ENCODE results near the gene PANK3. TPM values are rescaled to one million over a fixed set of nuclear protein-coding genes. Genes with fewer than 3 reads are reported as not detected.
"Not testable (repeated sequence)": the region's sequence is repeated elsewhere in the genome, so short reads cannot be mapped to it uniquely, and the experiment has no call there.

PANK3 gene
- total RNA-seq, 4 donors from 2014 or later, result 30.6 to 43.0 (median 35.3) TPM

GRCh38 chr5:168553377-168554130 is 25.6 kb downstream of the PANK3 start:
- TF ChIP-seq EP300 (IDR thresholded peaks at IDR 0.05) (no peak), POLR2A (IDR thresholded peaks at IDR 0.05) (no peak), POLR2AphosphoS5 (IDR thresholded peaks at IDR 0.05) (no peak)
- TF ChIP-seq, protein P1, sequence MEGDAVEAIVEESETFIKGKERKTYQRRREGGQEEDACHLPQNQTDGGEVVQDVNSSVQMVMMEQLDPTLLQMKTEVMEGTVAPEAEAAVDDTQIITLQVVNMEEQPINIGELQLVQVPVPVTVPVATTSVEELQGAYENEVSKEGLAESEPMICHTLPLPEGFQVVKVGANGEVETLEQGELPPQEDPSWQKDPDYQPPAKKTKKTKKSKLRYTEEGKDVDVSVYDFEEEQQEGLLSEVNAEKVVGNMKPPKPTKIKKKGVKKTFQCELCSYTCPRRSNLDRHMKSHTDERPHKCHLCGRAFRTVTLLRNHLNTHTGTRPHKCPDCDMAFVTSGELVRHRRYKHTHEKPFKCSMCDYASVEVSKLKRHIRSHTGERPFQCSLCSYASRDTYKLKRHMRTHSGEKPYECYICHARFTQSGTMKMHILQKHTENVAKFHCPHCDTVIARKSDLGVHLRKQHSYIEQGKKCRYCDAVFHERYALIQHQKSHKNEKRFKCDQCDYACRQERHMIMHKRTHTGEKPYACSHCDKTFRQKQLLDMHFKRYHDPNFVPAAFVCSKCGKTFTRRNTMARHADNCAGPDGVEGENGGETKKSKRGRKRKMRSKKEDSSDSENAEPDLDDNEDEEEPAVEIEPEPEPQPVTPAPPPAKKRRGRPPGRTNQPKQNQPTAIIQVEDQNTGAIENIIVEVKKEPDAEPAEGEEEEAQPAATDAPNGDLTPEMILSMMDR (IDR thresholded peaks at IDR 0.05), result no peak
- Histone ChIP-seq H3K9me3 (no peaks in the 10 kb centered on the region), H3K36me3 (peaks cover 1 to 69% of the 10 kb centered on the region in 2 donors), H3K4me3 (no peak overlapping the region), H3K27ac (no peak overlapping the region), H3K4me1 (peaks cover 0 to 5% (median 0%) of the 10 kb centered on the region in 3 donors), H3K27me3 (no peaks in the 10 kb centered on the region)
- 100% methylated on average over 2 of the region's 2 CpGs for WGBS, 2 donors (ENCODE audit: low coverage in 1 of 2)
- ATAC-seq, result no peak

DNA sequence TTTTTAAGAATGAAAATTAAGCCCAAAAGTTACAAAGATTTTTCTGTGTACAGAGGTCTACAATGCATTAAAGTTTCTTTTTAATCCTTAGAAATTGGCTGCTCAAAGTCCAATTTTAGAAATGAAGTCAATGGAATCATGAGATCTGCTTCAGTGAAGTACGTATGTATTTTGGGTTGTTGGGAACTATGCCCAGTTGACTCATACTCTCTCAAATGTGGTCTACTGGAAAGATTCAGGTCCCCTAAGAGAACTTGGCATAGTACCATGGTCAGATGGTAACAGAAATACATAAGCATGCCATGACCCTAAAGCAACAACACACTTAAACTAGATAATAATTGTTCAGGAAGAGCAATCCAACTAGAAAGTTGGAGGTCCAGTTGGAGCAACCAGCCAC is 27.0 kb downstream of the PANK3 start:
- Histone ChIP-seq H3K27ac (no peak overlapping the region), H3K27me3 (no peaks in the 10 kb centered on the region), H3K9me3 (no peaks in the 10 kb centered on the region), H3K4me3 (no peak overlapping the region), H3K4me1 (peaks cover 0 to 5% (median 0%) of the 10 kb centered on the region in 3 donors), H3K36me3 (peaks cover 0 to 61% of the 10 kb centered on the region in 2 donors)
- TF ChIP-seq, protein P1 (IDR thresholded peaks at IDR 0.05), result no peak
- ATAC-seq, result no peak
- WGBS, 2 donors (ENCODE audit: low coverage in 1 of 2), result 0 to 18% methylated on average over 1 of the region's 1 CpG

- Histone ChIP-seq H3K27ac (no peak overlapping the region), H3K4me1 (peaks cover 0 to 5% (median 0%) of the 10 kb centered on the region in 3 donors), H3K4me3 (no peak overlapping the region), H3K9me3 (no peaks in the 10 kb centered on the region), H3K36me3 (peaks cover 0 to 61% of the 10 kb centered on the region in 2 donors), H3K27me3 (no peaks in the 10 kb centered on the region)
- TF ChIP-seq EP300 (IDR thresholded peaks at IDR 0.05) (no peak), POLR2AphosphoS5 (IDR thresholded peaks at IDR 0.05) (no peak), POLR2A (IDR thresholded peaks at IDR 0.05) (no peak)
- TF ChIP-seq, protein P1 (IDR thresholded peaks at IDR 0.05), result no peak
- no peak for ATAC-seq
Measured at GRCh38 chr5:168550656-168551055, 28.5 kb downstream of the PANK3 start.

GRCh38 chr5:168549554-168549953 is 29.6 kb downstream of the PANK3 start:
- WGBS, 2 donors (ENCODE audit: low coverage in 1 of 2), result 94 to 98% methylated on average over 3 to 5 of the region's 7 CpGs
- Histone ChIP-seq H3K4me3 (no peak overlapping the region), H3K27me3 (no peaks in the 10 kb centered on the region), H3K36me3 (peaks cover 0 to 53% of the 10 kb centered on the region in 2 donors), H3K27ac (no peak overlapping the region), H3K4me1 (peaks cover 0 to 5% (median 0%) of the 10 kb centered on the region in 3 donors), H3K9me3 (no peaks in the 10 kb centered on the region)
- TF ChIP-seq POLR2AphosphoS5 (IDR thresholded peaks at IDR 0.05) (no peak), POLR2A (IDR thresholded peaks at IDR 0.05) (no peak), EP300 (IDR thresholded peaks at IDR 0.05) (no peak)
- TF ChIP-seq, protein P1 (IDR thresholded peaks at IDR 0.05), result no peak
- no peak for ATAC-seq

DNA sequence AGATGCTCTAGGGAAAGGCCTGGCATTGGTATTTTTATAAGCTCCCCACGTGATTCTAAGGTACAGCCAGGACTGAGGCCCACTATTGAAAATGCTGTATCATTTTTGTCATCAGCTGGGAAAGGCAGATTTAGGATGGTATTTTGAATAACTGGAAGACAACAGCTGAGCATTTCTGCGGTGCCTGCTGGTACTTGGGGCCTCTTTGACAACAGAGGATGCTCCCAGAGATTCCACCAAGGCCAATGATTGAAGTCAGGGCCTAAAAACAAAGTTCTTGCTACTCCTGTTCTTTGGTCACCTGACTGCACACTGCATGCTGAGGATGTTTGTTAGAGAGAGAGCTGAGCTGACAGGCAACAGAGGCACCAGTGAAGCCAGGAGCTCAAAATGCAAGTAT is 42.0 kb downstream of the PANK3 start:
- WGBS, 2 donors (ENCODE audit: low coverage in 1 of 2), result 50 to 67% methylated on average over 1 to 2 of the region's 2 CpGs

DNA sequence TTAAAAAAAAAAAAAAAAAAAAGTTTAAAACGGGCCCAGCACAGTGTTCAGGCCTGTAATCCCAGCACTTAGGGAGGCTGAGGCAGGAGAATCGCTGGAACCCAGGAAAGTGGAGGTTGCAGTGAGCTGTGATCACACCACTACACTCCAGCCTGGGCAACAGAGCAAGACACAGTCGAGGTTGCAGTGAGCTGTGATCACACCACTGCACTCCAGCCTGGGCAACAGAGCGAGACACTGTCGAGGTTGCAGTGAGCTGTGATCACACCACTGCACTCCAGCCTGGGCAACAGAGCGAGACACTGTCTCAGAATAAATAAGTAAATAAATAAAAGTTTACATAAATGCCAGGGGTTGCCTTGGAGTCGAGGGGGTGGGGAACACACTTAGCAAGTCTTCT is 44.8 kb downstream of the PANK3 start:
- ATAC-seq, result not testable (repeated sequence)

More for the DNA sequence above, 42.0 kb downstream of the PANK3 start:
- Histone ChIP-seq H3K9me3 (no peaks in the 10 kb centered on the region), H3K4me1 (no peaks in the 10 kb centered on the region), H3K36me3 (no peaks in the 10 kb centered on the region), H3K27me3 (peaks cover 28% of the 10 kb centered on the region), H3K4me3 (no peak overlapping the region), H3K27ac (no peak overlapping the region)
- TF ChIP-seq EP300 (IDR thresholded peaks at IDR 0.05), result no peak
- TF ChIP-seq, protein P1 (IDR thresholded peaks at IDR 0.05), result no peak
- TF ChIP-seq POLR2A (IDR thresholded peaks at IDR 0.05), result no peak
- TF ChIP-seq POLR2AphosphoS5 (IDR thresholded peaks at IDR 0.05), result no peak
- ATAC-seq, result no peak

More for the DNA sequence above, 44.8 kb downstream of the PANK3 start:
- peaks cover 55% of the 10 kb centered on the region for H3K27me3 ChIP-seq
- not testable (repeated sequence) for H3K36me3 ChIP-seq, H3K27ac ChIP-seq, H3K4me1 ChIP-seq, H3K4me3 ChIP-seq, H3K9me3 ChIP-seq
- WGBS, 2 donors (ENCODE audit: low coverage in 1 of 2), result 88% methylated on average over 4 to 6 of the region's 7 CpGs

Data from gastroesophageal sphincter (tissue), 4 donors.